ENCODE measurements around the gene ORAI3.

ORAI3 gene

GRCh38 chr16:30947859-30948666 is 805 bp upstream of the ORAI3 start:
- no peak for DNase-seq (ENCODE audit: low read depth in 3 of 3)

DNA sequence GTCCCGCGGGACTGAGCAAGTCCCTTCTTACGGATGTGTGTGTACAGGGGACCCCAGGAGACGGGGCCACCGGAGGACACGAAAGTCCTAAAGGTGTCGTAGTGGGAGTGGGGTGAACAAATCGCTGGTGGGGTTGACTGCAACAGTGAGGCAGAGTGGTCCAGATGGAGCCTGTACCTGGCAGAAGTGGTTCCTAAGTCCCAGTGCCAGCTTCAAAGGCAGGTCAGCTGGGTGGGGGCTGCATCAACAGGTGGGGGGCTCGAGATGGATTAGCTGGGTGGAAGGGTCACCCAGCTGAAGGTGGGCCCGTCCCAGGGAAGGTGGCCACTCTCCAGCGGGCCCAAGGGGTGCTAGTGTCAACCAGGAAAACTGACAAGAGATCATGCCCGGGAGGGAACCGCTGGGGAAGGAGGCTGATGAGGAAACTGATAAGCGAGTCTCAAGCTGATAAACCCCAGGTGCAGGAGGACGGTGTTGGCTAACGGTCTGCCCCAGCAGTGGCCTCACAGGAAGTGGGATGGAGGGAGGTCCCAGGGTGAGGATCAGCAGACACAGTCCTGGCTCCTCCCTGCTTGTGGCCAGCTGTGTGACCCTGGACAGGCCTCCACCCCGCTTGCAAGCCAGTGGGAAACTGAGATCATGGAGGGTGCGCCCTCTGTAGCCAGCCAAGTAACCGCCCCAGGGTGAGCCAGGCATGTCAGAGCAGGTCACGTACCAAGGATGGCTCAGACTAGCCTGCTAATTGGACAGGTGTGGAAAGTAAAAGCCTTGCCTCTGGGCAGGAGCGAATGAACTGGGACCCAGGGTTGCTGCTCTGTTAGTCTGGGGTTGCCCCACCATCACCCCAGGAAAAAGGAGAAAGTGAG is 1.0 kb downstream of the ORAI3 start:
- peak in 1 of 3 experiments; percentile 43 for DNase-seq (ENCODE audit: low read depth in 3 of 3)

DNA sequence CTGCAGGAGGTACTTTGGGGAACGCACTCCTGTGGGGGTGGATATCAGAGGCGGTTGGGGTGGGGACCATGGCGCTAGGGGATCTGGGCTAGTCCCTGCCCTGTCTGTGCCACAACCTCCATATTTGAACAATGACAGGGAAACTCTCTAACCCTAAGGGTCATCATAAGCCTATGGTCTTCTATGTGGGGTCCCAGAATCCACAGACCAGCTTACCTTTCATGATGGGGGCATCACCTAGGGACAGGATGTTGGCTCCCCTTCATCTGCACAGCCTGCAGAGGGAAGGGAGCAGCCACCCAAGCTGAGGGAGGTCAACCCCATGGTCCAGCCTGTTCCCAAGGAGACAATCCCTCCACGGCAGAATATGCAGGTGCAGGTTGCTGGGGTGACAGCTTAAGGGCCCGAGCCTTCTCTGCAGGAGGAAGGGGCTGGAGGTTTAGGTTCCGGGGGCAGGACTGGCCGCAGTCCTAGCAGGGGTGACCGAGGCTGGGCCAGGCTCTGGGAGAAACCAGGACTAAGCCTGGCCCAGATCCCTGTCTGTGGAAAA is 1.7 kb downstream of the ORAI3 start:
- no peak for DNase-seq (ENCODE audit: low read depth in 3 of 3)

DNA sequence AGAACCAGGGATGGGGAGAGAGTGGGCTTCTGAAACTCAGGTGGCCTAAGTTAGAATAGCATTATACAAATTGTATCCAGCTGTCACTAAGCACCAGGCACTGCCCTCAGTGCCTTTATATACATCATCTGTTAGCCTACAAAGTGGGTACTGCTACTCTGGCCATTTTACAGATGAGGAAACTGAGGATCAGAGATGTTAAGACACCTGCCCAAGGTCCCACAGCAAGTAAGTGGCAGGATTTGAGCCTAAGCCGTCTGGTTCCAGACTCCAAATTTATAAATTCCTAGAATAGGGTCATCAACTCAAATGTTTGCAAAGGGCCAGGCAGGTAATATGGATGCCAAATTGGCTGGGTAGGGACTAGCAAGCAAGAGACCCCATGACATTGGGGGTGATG is 2.3 kb downstream of the ORAI3 start:
- no peak for DNase-seq (ENCODE audit: low read depth in 3 of 3)

DNA sequence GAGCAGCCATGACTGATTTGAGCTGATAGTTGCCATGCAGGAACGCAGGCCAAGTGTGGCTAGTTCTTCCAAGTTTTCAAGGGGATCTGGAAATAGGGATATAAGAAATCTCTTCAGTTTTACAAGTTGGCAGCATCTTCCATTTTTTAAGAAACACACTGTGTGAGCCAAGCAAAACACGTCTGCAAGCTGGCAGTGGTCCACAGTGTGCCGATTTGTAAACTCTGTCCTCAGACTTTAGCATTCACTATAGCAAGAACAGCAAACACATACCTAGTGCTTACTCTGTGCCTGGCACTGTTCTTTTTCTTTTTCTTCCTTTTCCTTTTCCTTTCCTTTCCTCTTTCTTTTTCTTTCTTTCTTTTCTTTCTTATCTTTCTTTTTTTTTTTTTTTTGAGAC is 2.9 kb downstream of the ORAI3 start:
- DNase-seq (ENCODE audit: low read depth in 3 of 3), result no peak

- no peak for DNase-seq (ENCODE audit: low read depth in 3 of 3)
Observed at GRCh38 chr16:30953111-30953510, 4.2 kb downstream of the ORAI3 start.

DNA sequence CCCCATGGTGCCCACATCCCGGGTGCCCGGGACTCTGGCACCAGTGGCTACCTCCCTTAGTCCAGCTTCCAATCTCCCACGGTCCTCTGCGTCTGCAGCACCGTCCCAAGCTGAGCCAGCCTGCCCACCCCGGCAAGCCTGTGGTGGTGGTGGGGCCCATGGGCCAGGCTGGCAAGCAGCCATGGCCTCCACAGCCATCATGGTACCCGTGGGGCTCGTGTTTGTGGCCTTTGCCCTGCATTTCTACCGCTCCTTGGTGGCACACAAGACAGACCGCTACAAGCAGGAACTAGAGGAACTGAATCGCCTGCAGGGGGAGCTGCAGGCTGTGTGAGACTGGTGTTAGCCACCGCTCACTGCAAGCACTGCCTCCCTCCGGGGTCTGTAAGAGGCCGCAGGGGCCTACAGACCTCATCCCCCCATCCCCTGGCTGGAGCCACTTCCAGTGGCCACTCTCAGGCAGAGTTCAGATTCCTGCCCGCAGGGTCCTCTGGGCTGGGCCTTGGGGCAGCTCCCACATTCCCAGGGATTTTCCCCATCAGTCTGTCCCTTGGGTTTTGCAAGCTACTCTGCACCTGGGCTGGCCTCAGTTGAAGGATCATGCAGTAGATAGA is 4.8 kb downstream of the ORAI3 start:
- peak; percentile 29 to 65 (median 42) for DNase-seq (ENCODE audit: low read depth in 3 of 3)

GRCh38 chr16:30954993-30955392 is 6.1 kb downstream of the ORAI3 start:
- DNase-seq (ENCODE audit: low read depth in 3 of 3), result no peak

DNA sequence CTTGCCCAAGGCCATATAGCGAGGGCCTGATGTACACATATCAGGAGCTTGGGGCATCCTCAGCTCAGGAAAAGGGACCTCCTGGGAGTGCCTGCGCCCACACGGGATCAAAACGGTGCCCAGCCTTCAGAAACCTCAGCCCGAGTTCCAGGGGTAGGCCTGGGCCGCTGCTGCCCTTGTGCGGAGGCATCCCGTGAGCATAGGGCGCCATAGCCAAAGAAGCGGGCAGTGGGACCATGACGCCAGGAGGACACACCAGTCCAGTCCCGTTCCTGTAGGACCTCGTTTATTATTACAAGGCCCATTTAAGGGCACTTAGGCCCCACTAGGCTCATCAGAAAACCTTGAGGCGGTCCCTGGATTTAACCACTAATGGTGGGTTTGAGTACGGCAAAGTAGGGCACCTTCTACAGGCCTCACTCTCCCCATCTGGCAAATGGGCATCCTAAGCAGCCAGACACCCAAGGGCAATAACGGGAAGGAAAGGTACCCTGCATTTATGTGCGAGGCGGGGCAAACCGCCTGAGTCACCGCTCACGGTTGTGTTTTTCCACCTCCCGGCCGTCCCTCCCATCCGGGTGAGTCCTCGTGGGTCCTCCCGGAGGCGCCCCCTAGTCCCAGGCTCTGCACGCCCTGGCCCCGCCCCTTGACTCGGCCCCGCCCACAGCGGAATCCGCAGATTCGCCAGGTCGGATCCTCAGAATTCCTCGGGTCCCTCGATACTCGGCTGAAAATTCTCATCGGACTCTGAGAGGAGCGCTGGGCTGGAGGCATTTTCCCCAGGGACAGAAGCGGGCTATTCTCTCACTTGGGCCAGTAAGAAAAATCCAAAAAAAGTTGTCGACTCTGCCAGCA is 8.0 kb downstream of the ORAI3 start:
- DNase-seq (ENCODE audit: low read depth in 3 of 3), result peak; percentile 80 to 94 (median 87)

DNA sequence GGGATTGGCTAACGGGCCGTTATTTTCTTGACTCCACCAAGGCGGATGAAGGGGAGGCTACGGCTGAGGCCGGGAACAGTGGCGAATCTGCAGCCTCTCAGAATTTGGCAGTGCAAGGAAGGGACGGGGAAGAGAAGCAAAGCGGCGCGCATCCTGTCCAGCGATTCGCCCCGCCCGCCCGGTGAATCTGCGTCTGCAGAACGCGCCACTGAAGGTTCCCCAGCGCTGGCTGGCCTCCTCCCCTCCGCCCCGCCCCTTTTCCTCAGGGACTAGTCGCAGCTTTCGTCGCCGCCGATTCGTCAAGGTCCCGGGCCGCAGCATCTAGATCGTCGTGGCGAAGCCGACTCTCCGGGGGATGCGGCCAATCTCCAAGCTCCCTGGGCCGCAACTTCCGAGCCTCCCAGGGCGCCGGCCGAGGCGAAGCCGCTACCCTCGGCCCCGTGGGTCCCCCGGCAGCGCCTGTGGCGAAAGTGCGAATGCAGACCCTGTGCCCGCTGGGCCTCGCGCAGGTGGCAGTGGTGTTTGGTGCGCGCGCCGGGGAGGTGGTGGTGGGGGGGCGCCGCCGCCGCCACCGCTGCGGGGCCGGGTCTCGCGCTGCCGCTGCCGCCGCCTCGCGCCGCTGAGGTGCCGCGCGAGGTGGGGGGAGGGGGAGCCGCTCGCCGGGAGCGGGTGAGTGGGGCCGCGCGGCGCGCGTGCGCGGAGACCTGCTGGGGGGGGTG is 8.7 kb downstream of the ORAI3 start, which contains the start of gene SETD1A:
Gene SETD1A, plus strand, starts transcription at position 299 of the 719 bp plus-strand sequence. CDS start 978 bp downstream, outside the sequence.
- DNase-seq (ENCODE audit: low read depth in 3 of 3), result peak; percentile 92 to 97 (median 96)

GRCh38 chr16:30958175-30959079 is 9.6 kb downstream of the ORAI3 start:
- no peak for DNase-seq (ENCODE audit: low read depth in 3 of 3)

- DNase-seq (ENCODE audit: low read depth in 3 of 3), result no peak
Observed at GRCh38 chr16:30961384-30961783, 12.5 kb downstream of the ORAI3 start.

GRCh38 chr16:30963925-30964511 is 15.2 kb downstream of the ORAI3 start:
- no peak for DNase-seq (ENCODE audit: low read depth in 3 of 3)

DNA sequence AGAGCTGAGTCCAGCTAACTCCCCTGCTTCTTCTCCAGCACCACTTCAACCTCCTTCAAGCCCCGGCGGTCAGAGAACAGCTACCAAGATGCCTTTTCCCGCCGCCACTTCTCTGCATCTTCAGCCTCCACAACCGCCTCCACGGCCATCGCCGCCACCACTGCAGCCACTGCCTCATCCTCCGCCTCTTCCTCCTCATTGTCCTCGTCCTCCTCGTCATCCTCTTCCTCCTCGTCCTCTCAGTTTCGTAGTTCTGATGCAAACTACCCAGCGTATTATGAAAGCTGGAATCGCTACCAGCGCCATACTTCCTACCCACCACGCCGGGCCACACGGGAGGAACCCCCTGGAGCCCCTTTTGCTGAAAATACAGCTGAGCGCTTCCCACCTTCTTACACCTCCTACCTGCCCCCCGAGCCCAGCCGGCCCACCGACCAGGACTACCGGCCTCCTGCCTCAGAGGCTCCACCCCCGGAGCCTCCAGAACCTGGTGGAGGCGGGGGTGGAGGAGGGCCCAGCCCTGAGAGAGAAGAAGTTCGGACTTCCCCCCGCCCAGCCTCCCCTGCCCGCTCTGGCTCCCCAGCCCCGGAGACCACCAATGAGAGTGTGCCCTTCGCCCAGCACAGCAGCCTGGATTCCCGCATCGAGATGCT is 15.8 kb downstream of the ORAI3 start:
- DNase-seq (ENCODE audit: low read depth in 3 of 3), result no peak

DNA sequence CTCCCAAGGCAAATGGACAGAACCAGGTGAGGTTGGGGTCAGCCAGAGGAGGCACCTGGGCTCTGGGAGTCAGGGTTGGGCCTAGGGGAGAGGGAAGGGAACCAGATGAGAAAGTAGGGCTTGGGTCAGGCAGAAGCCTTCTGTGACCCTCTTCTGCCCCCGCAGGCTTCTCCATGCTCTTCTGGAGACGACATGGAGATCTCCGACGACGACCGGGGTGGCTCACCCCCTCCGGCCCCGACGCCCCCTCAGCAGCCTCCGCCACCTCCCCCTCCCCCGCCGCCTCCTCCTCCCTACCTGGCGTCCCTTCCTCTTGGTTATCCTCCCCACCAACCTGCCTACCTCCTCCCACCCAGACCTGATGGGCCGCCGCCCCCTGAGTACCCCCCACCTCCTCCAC is 16.6 kb downstream of the ORAI3 start:
- DNase-seq (ENCODE audit: low read depth in 3 of 3), result no peak

- no peak for DNase-seq (ENCODE audit: low read depth in 3 of 3)
Observed at GRCh38 chr16:30966033-30966619, 17.3 kb downstream of the ORAI3 start.

DNA sequence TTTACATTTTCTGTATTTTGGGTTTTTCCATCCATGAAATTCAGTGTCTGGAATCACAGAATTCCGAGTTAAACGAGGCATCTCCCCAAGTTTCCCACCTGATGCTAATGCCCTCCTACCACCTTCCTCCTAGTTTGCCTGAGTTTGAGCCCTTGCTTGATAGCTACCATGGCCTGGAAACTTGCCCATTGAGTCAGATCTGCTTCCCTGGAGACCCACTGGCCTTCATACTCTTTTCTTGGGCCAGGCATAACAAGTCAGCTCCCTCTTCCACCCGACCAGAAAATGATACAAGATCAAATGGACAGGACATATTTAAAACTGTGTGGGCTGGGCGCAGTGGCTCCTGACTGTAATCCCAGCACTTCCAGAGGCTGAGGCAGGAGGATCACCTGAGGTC is 18.9 kb downstream of the ORAI3 start:
- no peak for DNase-seq (ENCODE audit: low read depth in 3 of 3)

DNA sequence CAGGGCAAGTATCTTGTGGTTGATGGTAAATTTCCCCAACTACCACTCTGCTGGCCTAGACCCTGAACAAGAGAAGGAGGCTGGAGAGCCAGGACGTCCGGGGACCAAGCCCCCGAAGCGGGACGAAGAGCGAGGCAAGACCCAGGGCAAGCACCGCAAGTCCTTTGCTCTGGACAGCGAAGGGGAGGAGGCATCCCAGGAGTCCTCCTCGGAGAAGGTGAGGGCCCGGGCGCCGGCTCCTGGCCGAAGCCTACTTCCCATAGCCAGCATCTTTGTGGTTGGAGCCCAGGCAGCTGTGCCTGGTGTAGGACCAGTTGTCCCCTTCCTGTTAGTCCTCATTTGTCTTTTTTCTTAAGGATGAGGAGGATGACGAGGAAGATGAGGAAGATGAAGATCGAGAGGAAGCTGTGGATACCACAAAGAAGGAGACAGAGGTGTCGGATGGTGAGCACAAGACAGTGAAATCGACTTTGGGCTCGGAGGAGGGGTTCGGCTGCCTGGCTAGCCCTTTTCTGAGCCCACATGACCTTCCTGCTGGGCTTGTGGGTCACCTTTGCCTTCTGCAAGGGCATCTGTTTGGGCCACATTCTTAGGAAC is 20.5 kb downstream of the ORAI3 start:
- DNase-seq (ENCODE audit: low read depth in 3 of 3), result no peak

Data from stimulated activated CD4-positive, alpha-beta T cell treated with anti-CD3 and anti-CD28 coated beads, TNF-alpha, amount 100 ng/mL, for 24 hours (primary cell).